Aorta (tissue), 5 donors: ENCODE data around the gene INSIG2. TPM values are rescaled to one million over a fixed set of nuclear protein-coding genes. Genes with fewer than 3 reads are reported as not detected.

Source experiments
- ATAC-seq: fragments of 200-7000 bp; cut with Tn5 transposase; one replicate; pipeline ENCODE4 v1.9.1; 2022; ENCODE audit warnings: moderate library complexity; ENCODE audit not compliant: low FRiP score
- DNase-seq, 2 donors: peaks; one replicate each; pipeline ENCODE4 v3.0.0-alpha.2; 2020
- H3K27ac ChIP-seq, 2 donors: one replicate each; pipeline ENCODE4 v1.5.1; 2013; ENCODE audit warnings: low read length in 2 of 2, mild to moderate bottlenecking in 2 of 2, moderate library complexity in 2 of 2, control low read depth in 1 of 2, inconsistent platforms in 1 of 2, low read depth in 1 of 2
- H3K27me3 ChIP-seq, 2 donors: one replicate each; pipeline ENCODE4 v1.6.1; 2013; ENCODE audit warnings: control low read depth in 1 of 2, low read length in 1 of 2, mild to moderate bottlenecking in 1 of 2, moderate library complexity in 1 of 2; ENCODE audit not compliant: insufficient read depth in 2 of 2, control insufficient read depth in 1 of 2
- H3K36me3 ChIP-seq, 2 donors: one replicate each; pipeline ENCODE4 v1.6.1; 2013; ENCODE audit warnings: control low read depth in 1 of 2, low read length in 1 of 2, mild to moderate bottlenecking in 1 of 2; ENCODE audit not compliant: insufficient read depth in 2 of 2, control insufficient read depth in 1 of 2
- H3K4me1 ChIP-seq, 2 donors: one replicate each; pipeline ENCODE4 v1.6.1; 2013; ENCODE audit warnings: low read length in 2 of 2, control low read depth in 1 of 2, mild to moderate bottlenecking in 1 of 2, moderate library complexity in 1 of 2; ENCODE audit not compliant: insufficient read depth in 2 of 2, control insufficient read depth in 1 of 2
- H3K4me3 ChIP-seq, 2 donors: one replicate each; pipeline ENCODE4 v1.5.1; 2013; ENCODE audit warnings: low read length in 2 of 2, control low read depth in 1 of 2, mild to moderate bottlenecking in 1 of 2
- H3K9me3 ChIP-seq: one replicate; pipeline ENCODE4 v1.6.1; 2013; ENCODE audit warnings: mild to moderate bottlenecking, low read length; ENCODE audit not compliant: control insufficient read depth
- whole genome bisulfite sequencing, 2 donors: extraction: QIAGEN DNeasy Blood & Tissue Kit; methylation state at CpG; one replicate each; pipeline ENCODE4 v1.1.7; 2013; 5-methylcytosine and 5-hydroxymethylcytosine counted together
- intact Hi-C, 2 donors: fragments of 100-400 bp; cut with DNase I; formaldehyde crosslinking; loops; one replicate each; pipeline versions ENCODE4 v1.14.2 to v1.15.0; 2022
- polyA plus RNA-seq, 2 donors: library from polyadenylated mRNA; stranded (reverse); fragments of 200-250 nt; gene quantifications; one replicate each; pipeline ENCODE4 v1.2.3, GENCODE V29; 2013
- total RNA-seq, 2 donors: library from RNA; stranded (reverse); fragmentation: NEBNext Ultra II Directional; extraction: Animal tissue kit (Norgen Biotek cat#: 25700); gene quantifications; one replicate each; pipeline ENCODE4 v1.2.1, GENCODE V29; 2021
- donor health status: healthy with polysubstance abuse.
- donor health status: Bipolar disorder and iron deficiency.
- donor health status: DM: no; HTN: no; CAD: no.
- donor health status: DM: no; HTN: no; CAD: no.
- donor health status: DM: yes; HTN: yes; CAD: no.

INSIG2 gene
- total and polyA plus RNA-seq, 4 donors = 34.2 to 44.5 (median 39.2) TPM

DNA sequence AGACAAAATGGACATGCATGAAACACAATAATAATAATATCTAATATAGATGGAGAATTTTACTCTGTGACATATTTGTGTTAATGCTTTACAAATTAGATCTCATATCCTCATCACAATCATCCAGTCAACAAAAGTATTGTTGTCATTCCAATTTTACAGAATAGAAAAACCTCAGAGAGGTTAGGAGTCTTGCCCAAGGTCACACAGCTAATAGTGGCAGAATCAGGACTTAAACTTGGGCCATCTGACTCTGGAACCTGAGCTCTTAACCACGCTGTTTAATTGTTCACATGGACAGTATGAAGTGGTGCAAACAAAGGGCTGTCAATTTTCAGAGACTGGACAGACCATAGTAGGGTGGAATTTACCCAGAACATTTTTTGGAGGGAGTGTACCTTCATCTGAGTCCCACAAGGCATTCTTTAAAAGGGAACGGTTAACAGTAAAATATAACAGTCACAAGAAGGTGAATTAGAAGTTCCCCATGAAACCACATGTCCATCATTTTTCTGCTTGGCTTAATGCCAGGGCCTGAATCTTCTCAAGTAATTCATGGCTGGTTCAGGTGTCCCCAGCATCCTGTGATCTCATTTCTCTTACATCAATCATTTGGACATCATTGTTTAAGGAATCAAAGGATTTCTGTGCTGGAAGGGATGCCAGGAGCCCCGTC lies 39.0 kb upstream of the INSIG2 start:
- ATAC-seq (no peak), DNase-seq (no peak)
- Histone ChIP-seq H3K27ac (no peak overlapping the region), H3K4me3 (no peak overlapping the region), H3K36me3 (no peaks in the 10 kb centered on the region), H3K27me3 (no peaks in the 10 kb centered on the region), H3K9me3 (no peaks in the 10 kb centered on the region), H3K4me1 (no peaks in the 10 kb centered on the region)
- intact Hi-C loops = loop anchor here (5.0 kb wide), 3 partner anchors 153 to 813 kb away; no protein-coding TSS in a partner anchor
- 76 to 80% methylated on average over 3 of the region's 3 CpGs for WGBS, 2 donors

DNA sequence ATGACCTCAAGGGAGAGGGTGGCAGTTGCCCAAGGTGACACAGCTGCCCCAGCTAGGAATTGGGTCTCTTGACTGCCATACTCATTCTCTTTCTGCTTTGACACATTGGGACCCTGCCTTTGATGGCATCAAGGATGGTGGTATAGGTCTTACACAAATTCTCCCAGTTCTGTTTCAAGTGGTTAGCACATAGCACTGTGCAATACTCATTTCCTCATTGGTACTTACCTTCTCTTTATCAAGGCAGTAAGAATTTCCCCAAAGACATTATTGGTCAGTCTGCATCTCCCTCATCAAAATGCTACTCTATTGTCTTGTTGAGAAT lies 38.5 kb upstream of the INSIG2 start:
- Histone ChIP-seq H3K4me1 (no peaks in the 10 kb centered on the region), H3K36me3 (no peaks in the 10 kb centered on the region), H3K9me3 (no peaks in the 10 kb centered on the region), H3K27ac (no peak overlapping the region), H3K27me3 (no peaks in the 10 kb centered on the region), H3K4me3 (no peak overlapping the region)
- ATAC-seq (no peak), DNase-seq (no peak)
- intact Hi-C loops = loop anchor here (5.0 kb wide), 3 partner anchors 153 to 813 kb away; no protein-coding TSS in a partner anchor

DNA sequence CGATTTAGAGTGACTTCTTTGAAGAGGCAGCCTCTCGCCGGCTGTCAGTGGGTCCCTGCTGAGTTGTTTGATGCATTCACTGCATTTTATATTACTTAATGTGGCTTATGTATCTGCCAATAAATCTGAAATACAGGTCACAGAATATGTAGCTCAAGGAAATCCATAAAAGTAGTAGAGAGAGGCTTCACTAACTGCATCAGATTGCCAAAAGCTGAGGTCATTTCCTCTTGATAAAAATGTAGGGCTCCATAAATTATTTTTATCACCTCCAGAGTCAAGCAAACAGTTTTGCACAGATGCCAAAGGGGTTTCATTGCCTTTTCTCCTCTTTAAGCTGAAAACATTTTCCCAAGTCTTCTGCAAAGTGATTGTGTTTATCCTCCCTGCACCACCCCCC lies 37.9 kb upstream of the INSIG2 start:
- intact Hi-C loops = no loop called here
- ATAC-seq = no peak
- DNase-seq = no peak
- 19 to 26% methylated on average over 3 of the region's 3 CpGs for WGBS, 2 donors
- H3K36me3 ChIP-seq = no peaks in the 10 kb centered on the region
- H3K9me3 ChIP-seq = no peaks in the 10 kb centered on the region
- no peak overlapping the region for H3K4me3 ChIP-seq
- no peak overlapping the region for H3K27ac ChIP-seq
- H3K4me1 ChIP-seq = no peaks in the 10 kb centered on the region
- H3K27me3 ChIP-seq = no peaks in the 10 kb centered on the region

DNA sequence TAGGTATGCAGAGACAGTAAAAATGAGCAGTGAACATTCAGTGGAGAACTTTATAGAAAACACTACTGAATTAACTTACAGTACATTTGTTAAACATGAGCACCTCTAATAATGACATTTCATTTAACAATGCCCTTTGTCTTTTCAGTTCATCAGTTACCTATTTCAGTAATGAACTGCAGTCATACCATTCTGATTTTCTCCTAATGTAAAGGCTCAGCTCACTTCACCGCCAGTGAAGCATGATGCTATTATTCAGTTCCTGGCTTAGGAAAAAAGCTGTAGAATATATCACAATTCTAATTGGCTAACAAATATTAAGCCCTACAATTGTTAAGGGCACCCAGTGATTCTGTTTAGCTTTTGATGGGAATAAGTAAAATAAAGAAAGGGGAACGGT lies 37.3 kb upstream of the INSIG2 start:
- ATAC-seq = no peak
- Histone ChIP-seq H3K9me3 (no peaks in the 10 kb centered on the region), H3K36me3 (no peaks in the 10 kb centered on the region), H3K27me3 (no peaks in the 10 kb centered on the region), H3K4me1 (no peaks in the 10 kb centered on the region), H3K4me3 (no peak overlapping the region), H3K27ac (no peak overlapping the region)
- intact Hi-C loops = no loop called here
- WGBS, 2 donors = 64 to 65% methylated on average over 2 of the region's 2 CpGs
- no peak for DNase-seq

DNA sequence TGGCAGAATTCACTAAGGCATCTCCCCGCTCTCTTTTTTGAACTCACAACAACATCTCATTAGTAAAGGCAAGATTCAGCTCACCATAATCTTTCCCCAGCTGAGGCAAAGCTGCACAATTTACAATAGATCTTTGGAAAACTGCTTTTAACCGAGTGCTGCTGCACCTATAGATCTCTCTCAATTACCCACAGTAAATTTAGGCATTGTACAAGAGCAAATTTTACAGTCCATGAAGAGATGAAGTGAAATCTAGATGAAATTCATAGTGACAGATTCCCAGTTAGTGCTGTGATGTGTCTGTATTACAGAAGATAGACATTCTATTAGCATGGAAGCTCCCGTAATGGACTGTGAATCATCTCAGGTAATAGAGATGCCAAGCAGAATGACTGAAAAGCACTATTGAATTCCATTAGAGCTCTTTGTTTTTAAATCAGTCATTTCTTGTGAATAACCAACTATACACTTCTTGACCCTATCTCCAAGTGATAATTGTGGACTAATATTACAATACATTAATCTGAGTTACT lies 36.4 kb upstream of the INSIG2 start:
- Histone ChIP-seq H3K4me1 (no peaks in the 10 kb centered on the region), H3K9me3 (no peaks in the 10 kb centered on the region), H3K27ac (no peak overlapping the region), H3K27me3 (no peaks in the 10 kb centered on the region), H3K4me3 (no peak overlapping the region), H3K36me3 (no peaks in the 10 kb centered on the region)
- no peak for ATAC-seq
- 87 to 90% methylated on average over 3 of the region's 3 CpGs for WGBS, 2 donors
- DNase-seq = no peak
- intact Hi-C loops = no loop called here

DNA sequence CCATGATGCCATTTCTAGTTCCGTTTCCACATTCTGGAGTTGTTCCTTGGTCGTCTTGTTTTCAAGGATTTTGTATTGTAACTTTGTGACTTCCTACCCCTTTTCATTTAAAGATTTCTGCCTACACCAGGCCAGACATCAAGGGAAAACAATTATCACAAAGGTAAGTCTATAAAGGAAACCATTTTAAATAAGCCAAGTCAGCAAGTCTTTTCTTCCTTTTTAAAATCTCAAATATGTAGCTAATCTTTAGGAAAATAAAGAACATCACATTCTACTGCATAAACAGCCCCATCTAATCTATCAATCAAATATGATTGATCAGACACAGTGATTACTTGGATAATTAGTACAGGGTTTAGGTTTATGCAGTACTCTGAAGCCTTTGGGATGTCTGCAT lies 35.8 kb upstream of the INSIG2 start:
- H3K4me1 ChIP-seq = no peaks in the 10 kb centered on the region
- no peaks in the 10 kb centered on the region for H3K9me3 ChIP-seq
- no peaks in the 10 kb centered on the region for H3K27me3 ChIP-seq
- DNase-seq (no peak), ATAC-seq (no peak)
- intact Hi-C loops = no loop called here
- H3K36me3 ChIP-seq = no peaks in the 10 kb centered on the region
- WGBS, 2 donors = 90 to 93% methylated on average over 2 of the region's 2 CpGs
- no peak overlapping the region for H3K4me3 ChIP-seq
- no peak overlapping the region for H3K27ac ChIP-seq

DNA sequence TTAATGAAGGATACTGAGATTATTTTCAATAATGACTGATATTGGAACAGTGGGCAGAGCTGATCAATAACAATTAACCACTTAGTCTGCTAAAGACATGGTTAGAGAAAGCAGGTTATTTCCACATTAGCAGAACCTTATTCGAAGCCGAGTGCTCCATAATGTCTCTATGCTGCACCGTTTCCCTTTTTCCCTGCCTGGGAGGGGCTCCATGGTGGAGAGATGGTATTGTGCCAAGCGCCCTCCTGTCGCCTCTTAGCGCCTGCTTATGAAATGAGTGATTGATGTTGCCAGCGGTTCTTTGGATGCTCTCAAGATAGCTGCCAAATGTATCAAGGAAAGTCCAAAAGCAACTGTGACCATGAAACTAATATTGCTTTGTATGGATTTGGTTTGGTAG lies 34.6 kb upstream of the INSIG2 start:
- no peaks in the 10 kb centered on the region for H3K27me3 ChIP-seq
- intact Hi-C loops = no loop called here

DNA sequence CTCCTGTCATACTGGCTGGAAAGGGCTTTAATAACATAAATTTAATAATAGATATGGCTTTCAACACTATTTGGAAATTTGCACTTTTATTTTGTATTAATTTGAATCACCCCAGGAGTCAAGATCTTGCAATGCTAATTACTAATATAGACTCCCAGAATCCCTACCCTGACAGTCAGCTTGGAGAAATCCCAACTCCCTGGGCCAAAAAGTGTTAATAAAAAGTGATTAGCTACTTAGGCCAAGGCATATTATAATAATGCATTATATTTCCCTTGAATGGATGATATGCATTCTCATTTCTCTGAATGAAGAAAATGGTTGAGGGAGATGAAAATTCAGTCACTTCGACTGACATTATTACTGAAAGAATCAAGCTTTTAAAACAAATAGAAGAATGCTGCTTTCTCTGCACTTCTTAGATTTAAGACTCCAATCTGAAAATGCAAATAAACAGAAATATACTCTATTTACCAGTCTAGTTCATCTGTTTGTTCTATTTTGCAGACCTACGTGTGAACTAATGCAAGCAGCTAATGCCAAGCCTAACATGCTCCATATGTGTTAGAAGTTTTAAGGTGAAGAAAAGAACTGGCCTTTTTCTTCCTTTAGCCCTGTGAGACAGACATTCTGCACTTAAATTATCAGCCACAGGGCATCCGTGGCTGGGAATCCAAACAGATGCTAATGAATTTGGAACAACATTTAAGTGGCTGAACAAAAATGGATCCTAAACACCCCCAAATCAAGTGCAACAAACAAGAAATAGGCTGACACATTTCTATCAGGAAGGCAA lies 33.9 kb upstream of the INSIG2 start:
- 44 to 59% methylated on average over 3 of the region's 3 CpGs for WGBS, 2 donors
- Histone ChIP-seq H3K36me3 (no peaks in the 10 kb centered on the region), H3K4me1 (no peaks in the 10 kb centered on the region), H3K27me3 (no peaks in the 10 kb centered on the region), H3K9me3 (no peaks in the 10 kb centered on the region), H3K4me3 (no peak overlapping the region), H3K27ac (no peak overlapping the region)
- intact Hi-C loops = no loop called here
- ATAC-seq (no peak), DNase-seq (no peak)

More for the DNA sequence above, 34.6 kb upstream of the INSIG2 start:
- H3K27ac ChIP-seq = no peak overlapping the region
- 55 to 65% methylated on average over 7 of the region's 7 CpGs for WGBS, 2 donors
- no peak for ATAC-seq
- no peak for DNase-seq
- no peak overlapping the region for H3K4me3 ChIP-seq
- H3K4me1 ChIP-seq = no peaks in the 10 kb centered on the region
- no peaks in the 10 kb centered on the region for H3K36me3 ChIP-seq
- no peaks in the 10 kb centered on the region for H3K9me3 ChIP-seq
